Liver (tissue), 9 donors: Measurements from ENCODE around the gene ALKBH5. TPM values are rescaled to one million over a fixed set of nuclear protein-coding genes. Genes with fewer than 3 reads are reported as not detected.

Experiments used
- DNase-seq: peaks from one replicate; pipeline ENCODE4 v3.0.0-alpha.2; 2017; ENCODE audit warnings: low spot score
- H3K27ac ChIP-seq, 2 donors: one replicate each; pipeline ENCODE4 v1.7.0; 2013; ENCODE audit warnings: inconsistent platforms in 2 of 2, low read length in 2 of 2, control low read depth in 1 of 2, low read depth in 1 of 2, mild to moderate bottlenecking in 1 of 2
- H3K27me3 ChIP-seq, 4 donors: one replicate each; pipeline versions ENCODE4 v1.6.1 to v1.7.0; 2013; ENCODE audit warnings: low read length in 3 of 4, inconsistent platforms in 1 of 4, mild to moderate bottlenecking in 1 of 4, moderate library complexity in 1 of 4; ENCODE audit not compliant: control insufficient read depth in 4 of 4, insufficient read depth in 4 of 4
- H3K36me3 ChIP-seq, 4 donors: one replicate each; pipeline versions ENCODE4 v1.6.1 to v1.7.0; 2013; ENCODE audit warnings: low read length in 3 of 4, mild to moderate bottlenecking in 3 of 4, low read depth in 1 of 4, moderate library complexity in 1 of 4; ENCODE audit not compliant: control insufficient read depth in 4 of 4, insufficient read depth in 3 of 4
- H3K4me1 ChIP-seq, 4 donors: one replicate each; pipeline versions ENCODE4 v1.6.1 to v1.7.0; 2013; ENCODE audit warnings: low read length in 3 of 4, mild to moderate bottlenecking in 3 of 4, moderate library complexity in 1 of 4; ENCODE audit not compliant: control insufficient read depth in 4 of 4, insufficient read depth in 4 of 4
- H3K4me3 ChIP-seq, 3 donors: one replicate each; pipeline versions ENCODE4 v1.6.1 to v1.7.0; 2013; ENCODE audit warnings: low read length in 3 of 3, control low read depth in 1 of 3, low read depth in 1 of 3, mild to moderate bottlenecking in 1 of 3
- H3K9ac ChIP-seq, 2 donors: one replicate each; pipeline ENCODE4 v1.7.0; 2013; ENCODE audit warnings: low read length in 2 of 2, mild to moderate bottlenecking in 2 of 2, moderate library complexity in 2 of 2, control low read depth in 1 of 2, low read depth in 1 of 2
- H3K9me3 ChIP-seq, 4 donors: one replicate each; pipeline versions ENCODE4 v1.6.1 to v1.7.0; 2013; ENCODE audit warnings: low read length in 3 of 4; ENCODE audit not compliant: control insufficient read depth in 4 of 4
- CTCF ChIP-seq: fragments of 150-350 bp; IDR thresholded peaks from 2 replicates; pipeline ENCODE4 v1.5.1; 2017; ENCODE audit warnings: improper control_type of control experiment, low read depth, low read length; ENCODE audit not compliant: missing input control
- FOXA2 ChIP-seq: IDR thresholded peaks from 2 replicates; pipeline ENCODE4 v1.6.1; 2016; ENCODE audit warnings: antibody characterized with exemption
- GABPA ChIP-seq, 2 donors: IDR thresholded peaks in 1 of 2; conservative IDR thresholded peaks in 1 of 2; 2 replicates each; pipeline ENCODE4 v1.6.1; 2016; ENCODE audit warnings: antibody characterized with exemption in 2 of 2, mild to moderate bottlenecking in 1 of 2, moderate library complexity in 1 of 2
- HNF4A ChIP-seq, 2 donors: conservative IDR thresholded peaks; 2 replicates each; pipeline ENCODE4 v1.6.1; 2016; ENCODE audit warnings: antibody characterized with exemption in 2 of 2, mild to moderate bottlenecking in 2 of 2
- HNF4G ChIP-seq: IDR thresholded peaks from 2 replicates; pipeline ENCODE4 v1.6.1; 2016; ENCODE audit warnings: antibody characterized with exemption
- JUND ChIP-seq, 2 donors: IDR thresholded peaks; 2 replicates each; pipeline ENCODE4 v1.6.1; 2016; ENCODE audit warnings: antibody characterized with exemption in 2 of 2
- MAX ChIP-seq: IDR thresholded peaks from 2 replicates; pipeline ENCODE4 v1.6.1; 2016; ENCODE audit warnings: antibody characterized with exemption
- NR2F2 ChIP-seq: IDR thresholded peaks from 2 replicates; pipeline ENCODE4 v1.6.1; 2016; ENCODE audit warnings: antibody characterized with exemption
- RAD21 ChIP-seq, 2 donors: IDR thresholded peaks; 2 replicates each; pipeline ENCODE4 v1.6.1; 2016; ENCODE audit warnings: antibody characterized with exemption in 2 of 2, mild to moderate bottlenecking in 2 of 2
- RXRA ChIP-seq, 2 donors: IDR thresholded peaks; 2 replicates each; pipeline ENCODE4 v1.6.1; 2017 to 2018; ENCODE audit warnings: antibody characterized with exemption in 2 of 2, mild to moderate bottlenecking in 1 of 2
- SP1 ChIP-seq: IDR thresholded peaks from 2 replicates; pipeline ENCODE4 v1.6.1; 2018; ENCODE audit warnings: antibody characterized with exemption, mild to moderate bottlenecking
- TAF1 ChIP-seq: conservative IDR thresholded peaks from 2 replicates; pipeline ENCODE4 v1.6.1; 2016; ENCODE audit warnings: antibody characterized with exemption, mild to moderate bottlenecking
- YY1 ChIP-seq: IDR thresholded peaks from 2 replicates; pipeline ENCODE4 v1.6.1; 2016; ENCODE audit warnings: antibody characterized with exemption, mild to moderate bottlenecking
- WGBS: extraction: QIAGEN DNeasy Blood & Tissue Kit; methylation state at CpG from one replicate; pipeline ENCODE4 v1.1.7; 2013; 5-methylcytosine and 5-hydroxymethylcytosine counted together
- polyA plus RNA-seq, 2 donors: library from polyadenylated mRNA; stranded (reverse) in 1 of 2; unstranded in 1 of 2; fragments of 200-250 nt in 1 of 2; fragments of >200 nt in 1 of 2; fragmentation: Nextera tagmentation in 1 of 2; extraction: Ambion mirVana in 1 of 2; gene quantifications; one replicate each; pipeline versions ENCODE4 v1.2.1 to v1.2.3, GENCODE V29; 2013 to 2015
- total RNA-seq, 2 donors: library from RNA; depleted of rRNA; stranded (reverse); fragments of >200 nt; gene quantifications; one replicate each; pipeline ENCODE4 v1.2.3, GENCODE V29; 2014
- TF ChIP-seq, protein P1 (sequence below): IDR thresholded peaks from 2 replicates; pipeline ENCODE4 v1.6.1; 2016; ENCODE audit warnings: antibody characterized with exemption
- TF ChIP-seq, protein P2 (sequence below): IDR thresholded peaks from 2 replicates; pipeline ENCODE4 v1.6.1; 2016; ENCODE audit warnings: antibody characterized with exemption
- donor health status: healthy.
- donor health status: healthy.
- donor health status: healthy.
- donor health status: healthy.
- donor health status: healthy.

ALKBH5 gene
- total and polyA plus RNA-seq, 4 donors: 30.5 to 67.8 (median 46.3) TPM

DNA sequence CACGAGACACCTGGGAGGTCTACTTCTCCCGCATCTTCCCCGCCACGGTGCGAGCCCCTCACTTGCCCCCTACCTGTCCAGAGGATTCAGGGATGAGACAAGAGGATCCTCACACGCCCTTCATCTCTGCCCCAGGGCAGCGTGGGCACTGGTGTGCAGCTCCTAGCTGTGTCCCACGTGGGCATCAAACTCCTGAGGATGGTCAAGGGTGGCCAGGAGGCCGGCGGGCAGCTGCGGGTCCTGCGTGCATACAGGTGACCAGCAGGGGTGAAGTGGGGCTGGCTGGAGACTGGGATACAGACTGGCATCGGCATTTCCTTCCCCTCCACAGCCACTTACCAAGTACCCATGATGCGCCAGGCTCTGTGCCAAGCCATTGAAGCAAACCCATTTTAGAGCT lies 28.4 kb upstream of the ALKBH5 start:
- no peak for DNase-seq
- Histone ChIP-seq H3K4me1 (peaks cover 2 to 9% (median 3%) of the 10 kb centered on the region in 4 donors), H3K4me3 (no peak overlapping the region), H3K9me3 (no peaks in the 10 kb centered on the region), H3K9ac (no peak overlapping the region), H3K27ac (no peak overlapping the region), H3K27me3 (no peaks in the 10 kb centered on the region), H3K36me3 (no peaks in the 10 kb centered on the region)
- WGBS: 96% methylated on average over 14 of the region's 14 CpGs
- TF ChIP-seq, protein P1, sequence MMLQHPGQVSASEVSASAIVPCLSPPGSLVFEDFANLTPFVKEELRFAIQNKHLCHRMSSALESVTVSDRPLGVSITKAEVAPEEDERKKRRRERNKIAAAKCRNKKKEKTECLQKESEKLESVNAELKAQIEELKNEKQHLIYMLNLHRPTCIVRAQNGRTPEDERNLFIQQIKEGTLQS: no peak
- TF ChIP-seq HNF4G (no peak), TAF1 (no peak), RXRA (IDR thresholded peaks at IDR 0.05) (no peak), GABPA (IDR thresholded peaks at IDR 0.05 in 1 of 2, conservative IDR thresholded peaks at IDR 0.05 in 1 of 2) (no peak), JUND (IDR thresholded peaks at IDR 0.05) (no peak), NR2F2 (no peak), FOXA2 (no peak)

DNA sequence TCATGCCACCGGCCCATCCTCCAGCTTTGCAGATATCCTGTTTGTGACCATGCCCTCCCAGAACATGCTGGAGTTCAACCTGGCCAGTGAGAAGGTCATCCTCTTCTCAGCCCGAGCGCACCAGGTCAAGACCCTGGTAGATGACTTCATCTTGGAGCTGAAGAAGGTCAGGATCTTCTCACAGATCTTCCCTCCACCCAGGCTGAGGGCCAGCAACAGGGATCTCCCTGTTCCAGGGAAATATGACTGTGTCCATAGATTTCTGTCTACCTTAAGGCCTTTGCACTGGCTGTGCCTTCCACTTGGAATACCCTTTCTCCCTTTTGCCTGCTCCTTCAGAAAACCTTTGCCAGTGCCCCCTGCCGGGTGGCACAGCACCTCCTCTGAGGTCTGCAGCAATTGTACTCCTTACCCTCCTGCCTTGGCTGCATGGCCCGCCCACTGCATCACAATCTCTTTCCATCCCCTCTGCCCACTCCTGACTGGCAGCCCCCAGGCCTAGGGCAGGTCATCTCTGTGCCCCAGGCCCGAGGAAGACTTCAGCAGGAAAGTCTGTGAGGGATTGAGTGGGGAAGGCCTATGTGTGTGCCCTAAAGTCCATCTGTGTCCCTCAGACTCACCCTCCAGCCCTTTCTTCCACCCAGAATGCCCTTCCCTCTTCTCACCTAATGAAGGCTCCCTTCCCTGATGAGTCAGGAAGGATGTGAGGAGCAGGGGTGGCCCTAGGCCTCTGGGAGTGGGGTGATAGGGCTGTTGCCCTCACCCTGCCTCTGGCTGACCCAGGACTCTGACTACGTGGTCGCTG lies 27.3 kb upstream of the ALKBH5 start:
- Histone ChIP-seq H3K4me1 (peaks cover 2 to 9% (median 3%) of the 10 kb centered on the region in 4 donors), H3K4me3 (no peak overlapping the region), H3K27me3 (no peaks in the 10 kb centered on the region), H3K9me3 (no peaks in the 10 kb centered on the region), H3K9ac (no peak overlapping the region), H3K36me3 (no peaks in the 10 kb centered on the region), H3K27ac (no peak overlapping the region)
- no peak for DNase-seq
- 83% methylated on average over 8 of the region's 8 CpGs for WGBS
- TF ChIP-seq GABPA (IDR thresholded peaks at IDR 0.05 in 1 of 2, conservative IDR thresholded peaks at IDR 0.05 in 1 of 2) (no peak), FOXA2 (no peak), TAF1 (no peak), RXRA (IDR thresholded peaks at IDR 0.05) (no peak), YY1 (no peak)

- Histone ChIP-seq H3K9me3 (no peaks in the 10 kb centered on the region), H3K27me3 (no peaks in the 10 kb centered on the region), H3K9ac (no peak overlapping the region), H3K4me3 (no peak overlapping the region), H3K36me3 (no peaks in the 10 kb centered on the region), H3K27ac (no peak overlapping the region), H3K4me1 (peaks cover 2 to 9% (median 3%) of the 10 kb centered on the region in 4 donors)
- DNase-seq: no peak
- WGBS: 94% methylated on average over 10 of the region's 10 CpGs
- TF ChIP-seq TAF1: no peak
Observed at GRCh38 chr17:18156976-18157280, 26.7 kb upstream of the ALKBH5 start.

DNA sequence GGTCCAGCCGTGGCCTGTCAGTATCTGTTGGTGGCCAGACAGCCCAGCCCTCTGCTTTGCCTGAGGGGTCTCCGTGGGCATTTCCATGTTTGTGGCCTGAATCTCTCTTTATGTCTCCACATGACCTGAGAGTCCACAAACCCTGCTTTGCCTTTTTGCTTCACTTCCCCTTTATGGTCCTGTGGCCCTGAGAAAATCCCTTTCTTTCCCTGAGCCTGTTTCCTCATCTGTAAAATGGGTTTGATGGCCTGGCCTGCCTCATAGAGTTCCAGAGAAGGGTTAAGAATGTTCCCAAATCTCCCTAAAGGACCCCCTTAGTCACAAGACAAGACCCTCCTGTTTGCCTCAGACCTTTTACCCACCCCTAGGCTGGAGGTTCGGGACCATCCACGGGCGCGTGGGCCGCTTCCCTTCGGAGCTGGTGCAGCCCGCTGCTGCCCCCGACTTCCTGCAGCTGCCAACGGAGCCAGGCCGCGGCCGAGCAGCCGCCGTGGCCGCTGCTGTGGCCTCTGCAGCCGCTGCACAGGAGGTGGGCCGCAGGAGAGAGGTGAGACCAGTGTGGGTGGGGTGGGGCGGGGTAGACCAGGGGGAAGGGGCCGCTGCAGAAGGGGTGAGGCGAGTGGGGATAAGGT lies 26.2 kb upstream of the ALKBH5 start:
- H3K9me3 ChIP-seq: no peaks in the 10 kb centered on the region
- H3K4me3 ChIP-seq: no peak overlapping the region
- peaks cover 2 to 9% (median 3%) of the 10 kb centered on the region in 4 donors for H3K4me1 ChIP-seq
- no peaks in the 10 kb centered on the region for H3K27me3 ChIP-seq
- 83% methylated on average over 22 of the region's 22 CpGs for WGBS
- no peak overlapping the region for H3K27ac ChIP-seq
- DNase-seq: no peak
- H3K9ac ChIP-seq: no peak overlapping the region
- no peaks in the 10 kb centered on the region for H3K36me3 ChIP-seq
- no peak for TF ChIP-seq MAX
- TF ChIP-seq HNF4G: no peak
- no peak for TF ChIP-seq SP1
- TF ChIP-seq YY1: no peak
- no peak for TF ChIP-seq HNF4A (conservative IDR thresholded peaks at IDR 0.05)
- no peak for TF ChIP-seq CTCF
- TF ChIP-seq RXRA (IDR thresholded peaks at IDR 0.05): no peak
- no peak for TF ChIP-seq FOXA2
- TF ChIP-seq RAD21 (IDR thresholded peaks at IDR 0.05): no peak
- TF ChIP-seq, protein P2, sequence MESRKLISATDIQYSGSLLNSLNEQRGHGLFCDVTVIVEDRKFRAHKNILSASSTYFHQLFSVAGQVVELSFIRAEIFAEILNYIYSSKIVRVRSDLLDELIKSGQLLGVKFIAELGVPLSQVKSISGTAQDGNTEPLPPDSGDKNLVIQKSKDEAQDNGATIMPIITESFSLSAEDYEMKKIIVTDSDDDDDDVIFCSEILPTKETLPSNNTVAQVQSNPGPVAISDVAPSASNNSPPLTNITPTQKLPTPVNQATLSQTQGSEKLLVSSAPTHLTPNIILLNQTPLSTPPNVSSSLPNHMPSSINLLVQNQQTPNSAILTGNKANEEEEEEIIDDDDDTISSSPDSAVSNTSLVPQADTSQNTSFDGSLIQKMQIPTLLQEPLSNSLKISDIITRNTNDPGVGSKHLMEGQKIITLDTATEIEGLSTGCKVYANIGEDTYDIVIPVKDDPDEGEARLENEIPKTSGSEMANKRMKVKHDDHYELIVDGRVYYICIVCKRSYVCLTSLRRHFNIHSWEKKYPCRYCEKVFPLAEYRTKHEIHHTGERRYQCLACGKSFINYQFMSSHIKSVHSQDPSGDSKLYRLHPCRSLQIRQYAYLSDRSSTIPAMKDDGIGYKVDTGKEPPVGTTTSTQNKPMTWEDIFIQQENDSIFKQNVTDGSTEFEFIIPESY: no peak
